ENCODE data around the gene FILIP1. TPM values are rescaled to one million over a fixed set of nuclear protein-coding genes. Genes with fewer than 3 reads are reported as not detected.

Gene FILIP1
- total and polyA plus RNA-seq, 8 donors = 14.4 to 45.2 (median 32.5) TPM

- H3K27me3 ChIP-seq = peaks cover 0 to 7% of the 10 kb centered on the region in 2 donors
- H3K9me3 ChIP-seq = no peaks in the 10 kb centered on the region
- DNase-seq (no peak), ATAC-seq (no peak)
- intact Hi-C loops (cut with DNase I) = no loop called here
- peaks cover 4 to 10% of the 10 kb centered on the region in 2 donors for H3K4me1 ChIP-seq
- TF ChIP-seq, protein P1, sequence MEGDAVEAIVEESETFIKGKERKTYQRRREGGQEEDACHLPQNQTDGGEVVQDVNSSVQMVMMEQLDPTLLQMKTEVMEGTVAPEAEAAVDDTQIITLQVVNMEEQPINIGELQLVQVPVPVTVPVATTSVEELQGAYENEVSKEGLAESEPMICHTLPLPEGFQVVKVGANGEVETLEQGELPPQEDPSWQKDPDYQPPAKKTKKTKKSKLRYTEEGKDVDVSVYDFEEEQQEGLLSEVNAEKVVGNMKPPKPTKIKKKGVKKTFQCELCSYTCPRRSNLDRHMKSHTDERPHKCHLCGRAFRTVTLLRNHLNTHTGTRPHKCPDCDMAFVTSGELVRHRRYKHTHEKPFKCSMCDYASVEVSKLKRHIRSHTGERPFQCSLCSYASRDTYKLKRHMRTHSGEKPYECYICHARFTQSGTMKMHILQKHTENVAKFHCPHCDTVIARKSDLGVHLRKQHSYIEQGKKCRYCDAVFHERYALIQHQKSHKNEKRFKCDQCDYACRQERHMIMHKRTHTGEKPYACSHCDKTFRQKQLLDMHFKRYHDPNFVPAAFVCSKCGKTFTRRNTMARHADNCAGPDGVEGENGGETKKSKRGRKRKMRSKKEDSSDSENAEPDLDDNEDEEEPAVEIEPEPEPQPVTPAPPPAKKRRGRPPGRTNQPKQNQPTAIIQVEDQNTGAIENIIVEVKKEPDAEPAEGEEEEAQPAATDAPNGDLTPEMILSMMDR (IDR thresholded peaks at IDR 0.05) = no peak
- H3K4me3 ChIP-seq = no peak overlapping the region
- H3K36me3 ChIP-seq = no peaks in the 10 kb centered on the region
- peak overlapping the region in 1 of 2 donors; percentile 88 for H3K27ac ChIP-seq
Measured at GRCh38 chr6:75495011-75495410, 1.4 kb upstream of the FILIP1 start.

- peaks cover 0 to 7% of the 10 kb centered on the region in 2 donors for H3K27me3 ChIP-seq
- peak; percentile 32 for ATAC-seq
- DNase-seq = no peak
- intact Hi-C loops (cut with DNase I) = no loop called here
- H3K27ac ChIP-seq = peak overlapping the region; percentile 71 to 88
- H3K9me3 ChIP-seq = no peaks in the 10 kb centered on the region
- H3K4me3 ChIP-seq = peak overlapping the region; percentile 20 to 36
- TF ChIP-seq, protein P1 (IDR thresholded peaks at IDR 0.05) = no peak
- peaks cover 7 to 10% of the 10 kb centered on the region in 2 donors for H3K4me1 ChIP-seq
- no peaks in the 10 kb centered on the region for H3K36me3 ChIP-seq
Measured at GRCh38 chr6:75494290-75494689, 690 bp upstream of the FILIP1 start.

GRCh38 chr6:75492386-75493153 lies 1.0 kb downstream of the FILIP1 start:
- peaks cover 0 to 7% of the 10 kb centered on the region in 2 donors for H3K27me3 ChIP-seq
- H3K4me3 ChIP-seq = peak overlapping the region; percentile 20 to 36
- TF ChIP-seq, protein P1 (IDR thresholded peaks at IDR 0.05) = no peak
- no peaks in the 10 kb centered on the region for H3K9me3 ChIP-seq
- H3K27ac ChIP-seq = peak overlapping the region; percentile 71 to 88
- peaks cover 4 to 10% of the 10 kb centered on the region in 2 donors for H3K4me1 ChIP-seq
- H3K36me3 ChIP-seq = no peaks in the 10 kb centered on the region
- DNase-seq (no peak), ATAC-seq (peak; percentile 58)
- intact Hi-C loops (cut with DNase I) = no loop called here

- Histone ChIP-seq H3K27me3 (peaks cover 0 to 7% of the 10 kb centered on the region in 2 donors), H3K36me3 (no peaks in the 10 kb centered on the region), H3K4me1 (peaks cover 4 to 10% of the 10 kb centered on the region in 2 donors), H3K4me3 (peak overlapping the region; percentile 20 to 36), H3K27ac (peak overlapping the region; percentile 39 to 88), H3K9me3 (no peaks in the 10 kb centered on the region)
- intact Hi-C loops (cut with DNase I) = no loop called here
- ATAC-seq = peak; percentile 1
- TF ChIP-seq, protein P1 (IDR thresholded peaks at IDR 0.05) = no peak
- no peak for DNase-seq
Measured at GRCh38 chr6:75491291-75491690, 2.3 kb downstream of the FILIP1 start.

DNA sequence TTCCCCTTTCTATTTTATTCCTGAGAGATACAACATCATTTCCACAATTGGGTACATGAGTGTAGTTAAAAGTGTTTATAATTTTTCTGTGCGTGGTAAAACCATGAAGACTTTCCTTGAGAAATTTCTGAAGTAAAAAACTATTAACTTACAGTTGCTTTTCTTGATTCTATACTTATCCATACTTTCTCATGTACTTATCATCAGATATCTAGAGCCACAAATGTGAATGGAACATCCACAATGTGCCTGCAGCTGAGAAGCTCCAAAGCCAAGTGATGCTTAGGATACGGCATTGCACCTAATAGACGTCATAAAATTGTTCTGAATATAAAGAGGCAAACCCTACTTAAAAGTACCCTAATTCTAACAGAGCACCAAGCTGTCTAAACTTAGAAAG lies 2.9 kb downstream of the FILIP1 start:
- TF ChIP-seq, protein P1 (IDR thresholded peaks at IDR 0.05) = no peak
- H3K4me3 ChIP-seq = peak overlapping the region; percentile 20 to 36

More for the DNA sequence above, 2.9 kb downstream of the FILIP1 start:
- DNase-seq (no peak), ATAC-seq (no peak)
- Histone ChIP-seq H3K27ac (peak overlapping the region; percentile 39 to 88), H3K4me1 (peaks cover 4% of the 10 kb centered on the region in 2 donors), H3K36me3 (no peaks in the 10 kb centered on the region), H3K9me3 (no peaks in the 10 kb centered on the region), H3K27me3 (peaks cover 0 to 7% of the 10 kb centered on the region in 2 donors)
- intact Hi-C loops (cut with DNase I) = no loop called here

All from left lung (tissue), 10 donors.